ENCODE measurements around the gene LRCH1.
A peak's percentile ranks its signal among the peaks of the same experiment; 100 is the strongest.
"Not testable (repeated sequence)": the region's sequence is repeated elsewhere in the genome, so short reads cannot be mapped to it uniquely, and the experiment has no call there.

The LRCH1 gene

GRCh38 chr13:46552889-46553520 is at the start of gene LRCH1:
TSS of gene LRCH1 (plus strand) at chr13:46553170. CDS start at chr13:46553397, 227 bp downstream.
- peak; percentile 67 to 79 for DNase-seq (ENCODE audit: extremely low read depth in 1 of 2, low read depth in 1 of 2)

- no peak for DNase-seq (ENCODE audit: extremely low read depth in 1 of 2, low read depth in 1 of 2)
Observed at GRCh38 chr13:46504036-46504435, 48.9 kb upstream of the LRCH1 start.

- DNase-seq (ENCODE audit: extremely low read depth in 1 of 2, low read depth in 1 of 2) = no peak
Observed at GRCh38 chr13:46507981-46508380, 45.0 kb upstream of the LRCH1 start.

GRCh38 chr13:46509981-46510380 is 43.0 kb upstream of the LRCH1 start:
- no peak for DNase-seq (ENCODE audit: extremely low read depth in 1 of 2, low read depth in 1 of 2)

GRCh38 chr13:46515803-46516202 is 37.2 kb upstream of the LRCH1 start:
- DNase-seq (ENCODE audit: extremely low read depth in 1 of 2, low read depth in 1 of 2) = no peak

- DNase-seq (ENCODE audit: extremely low read depth in 1 of 2, low read depth in 1 of 2) = no peak
Observed at GRCh38 chr13:46516599-46517338, 36.2 kb upstream of the LRCH1 start.

- not testable (repeated sequence) for DNase-seq (ENCODE audit: extremely low read depth in 1 of 2, low read depth in 1 of 2)
Observed at GRCh38 chr13:46517748-46518147, 35.2 kb upstream of the LRCH1 start.

- no peak for DNase-seq (ENCODE audit: extremely low read depth in 1 of 2, low read depth in 1 of 2)
Observed at GRCh38 chr13:46519182-46519581, 33.8 kb upstream of the LRCH1 start.

- no peak for DNase-seq (ENCODE audit: extremely low read depth in 1 of 2, low read depth in 1 of 2)
Observed at GRCh38 chr13:46520166-46520565, 32.8 kb upstream of the LRCH1 start.

GRCh38 chr13:46521486-46521885 is 31.5 kb upstream of the LRCH1 start:
- DNase-seq (ENCODE audit: extremely low read depth in 1 of 2, low read depth in 1 of 2) = no peak

- no peak for DNase-seq (ENCODE audit: extremely low read depth in 1 of 2, low read depth in 1 of 2)
Observed at GRCh38 chr13:46521921-46522747, 30.8 kb upstream of the LRCH1 start.

- DNase-seq (ENCODE audit: extremely low read depth in 1 of 2, low read depth in 1 of 2) = no peak
Observed at GRCh38 chr13:46522748-46523030, 30.3 kb upstream of the LRCH1 start.

- DNase-seq (ENCODE audit: extremely low read depth in 1 of 2, low read depth in 1 of 2) = no peak
Observed at GRCh38 chr13:46523972-46524752, 28.8 kb upstream of the LRCH1 start.

GRCh38 chr13:46526100-46526735 is 26.8 kb upstream of the LRCH1 start:
- DNase-seq (ENCODE audit: extremely low read depth in 1 of 2, low read depth in 1 of 2) = no peak

- no peak for DNase-seq (ENCODE audit: extremely low read depth in 1 of 2, low read depth in 1 of 2)
Observed at GRCh38 chr13:46526740-46527139, 26.2 kb upstream of the LRCH1 start.

- DNase-seq (ENCODE audit: extremely low read depth in 1 of 2, low read depth in 1 of 2) = no peak
Observed at GRCh38 chr13:46527237-46527636, 25.7 kb upstream of the LRCH1 start.

GRCh38 chr13:46529216-46529919 is 23.6 kb upstream of the LRCH1 start:
- DNase-seq (ENCODE audit: extremely low read depth in 1 of 2, low read depth in 1 of 2) = no peak

GRCh38 chr13:46530084-46530935 is 22.7 kb upstream of the LRCH1 start:
- DNase-seq (ENCODE audit: extremely low read depth in 1 of 2, low read depth in 1 of 2) = no peak

GRCh38 chr13:46531953-46532352 is 21.0 kb upstream of the LRCH1 start:
- DNase-seq (ENCODE audit: extremely low read depth in 1 of 2, low read depth in 1 of 2) = no peak

Measured in activated CD8-positive, alpha-beta memory T cell treated with anti-CD3 and anti-CD28 coated beads for 1 hour (primary cell).